Activated naive CD4-positive, alpha-beta T cell treated with anti-CD3 and anti-CD28 coated beads, Interleukin-2, amount 50 U/mL, for 72 hours (primary cell): Measurements from ENCODE around the gene TIAM1. TPM values are rescaled to one million over a fixed set of nuclear protein-coding genes. Genes with fewer than 3 reads are reported as not detected.

Experiments used
- ATAC-seq, 2 donors: fragments of 150-1000 bp; cut with Tn5 transposase; 2 replicates each; pipeline ENCODE4 v1.10.0; 2021; ENCODE audit warnings: mild to moderate bottlenecking in 2 of 2, moderate library complexity in 2 of 2
- DNase-seq, 2 donors: peaks; one replicate each; pipeline ENCODE4 v3.0.0; 2021 to 2022; ENCODE audit warnings: low spot score in 2 of 2
- H3K27ac Mint-ChIP-seq, 2 donors: one replicate each; pipeline ENCODE4 v1.8.0; 2022; ENCODE audit warnings: mild to moderate bottlenecking in 2 of 2, mixed read lengths in 2 of 2
- H3K36me3 Mint-ChIP-seq, 2 donors: one replicate each; pipeline ENCODE4 v1.8.0; 2022; ENCODE audit warnings: mixed read lengths in 2 of 2
- H3K9me3 Mint-ChIP-seq, 2 donors: one replicate each; pipeline ENCODE4 v1.8.0; 2022; ENCODE audit warnings: mixed read lengths in 2 of 2
- total RNA-seq, 2 donors: library from RNA; stranded (reverse); gene quantifications; one replicate each; pipeline ENCODE4 v1.2.3, GENCODE V29; 2022

TIAM1 gene
- total RNA-seq, 2 donors from 2014 or later: 43.7 to 70.6 TPM

GRCh38 chr21:31164713-31165694 is 179.1 kb downstream of the TIAM1 start:
- ATAC-seq (peak; percentile 66 to 72), DNase-seq (no peak)
- H3K9me3 Mint-ChIP-seq: no peaks in the 10 kb centered on the region
- H3K36me3 Mint-ChIP-seq: peaks cover 8 to 61% of the 10 kb centered on the region in 2 donors
- H3K27ac Mint-ChIP-seq: peak overlapping the region; percentile 57 to 84

GRCh38 chr21:31162827-31163226 is 181.2 kb downstream of the TIAM1 start:
- H3K36me3 Mint-ChIP-seq: peaks cover 8 to 49% of the 10 kb centered on the region in 2 donors
- ATAC-seq (no peak), DNase-seq (no peak)
- peak overlapping the region; percentile 84 to 95 for H3K27ac Mint-ChIP-seq
- no peaks in the 10 kb centered on the region for H3K9me3 Mint-ChIP-seq

GRCh38 chr21:31162079-31162699 is 181.9 kb downstream of the TIAM1 start:
- no peak for DNase-seq
- peak overlapping the region; percentile 84 to 95 for H3K27ac Mint-ChIP-seq
- ATAC-seq: no peak
- peaks cover 8 to 47% of the 10 kb centered on the region in 2 donors for H3K36me3 Mint-ChIP-seq
- H3K9me3 Mint-ChIP-seq: no peaks in the 10 kb centered on the region

GRCh38 chr21:31161157-31161556 is 182.9 kb downstream of the TIAM1 start:
- Mint-ChIP-seq H3K27ac (peak overlapping the region in 1 of 2 donors; percentile 84), H3K9me3 (no peaks in the 10 kb centered on the region), H3K36me3 (peaks cover 8 to 48% of the 10 kb centered on the region in 2 donors)
- no peak for DNase-seq
- peak; percentile 62 to 77 for ATAC-seq

- ATAC-seq (no peak), DNase-seq (no peak)
- peak overlapping the region; percentile 84 to 91 for H3K27ac Mint-ChIP-seq
- H3K36me3 Mint-ChIP-seq: peaks cover 13 to 52% of the 10 kb centered on the region in 2 donors
- H3K9me3 Mint-ChIP-seq: peaks cover 0 to 5% of the 10 kb centered on the region in 2 donors
Measured at GRCh38 chr21:31159808-31160207, 184.3 kb downstream of the TIAM1 start.

GRCh38 chr21:31158789-31159581 is 185.1 kb downstream of the TIAM1 start:
- Mint-ChIP-seq H3K36me3 (peaks cover 15 to 57% of the 10 kb centered on the region in 2 donors), H3K27ac (peak overlapping the region; percentile 18 to 84), H3K9me3 (peaks cover 0 to 5% of the 10 kb centered on the region in 2 donors)
- ATAC-seq: peak; percentile 25 to 62
- DNase-seq: no peak

GRCh38 chr21:31157756-31158155 is 186.3 kb downstream of the TIAM1 start:
- DNase-seq: no peak
- no peak for ATAC-seq
- Mint-ChIP-seq H3K27ac (no peak overlapping the region), H3K9me3 (peaks cover 0 to 5% of the 10 kb centered on the region in 2 donors), H3K36me3 (peaks cover 14 to 59% of the 10 kb centered on the region in 2 donors)

GRCh38 chr21:31156662-31157061 is 187.4 kb downstream of the TIAM1 start:
- DNase-seq: no peak
- no peak for ATAC-seq
- Mint-ChIP-seq H3K9me3 (peaks cover 0 to 5% of the 10 kb centered on the region in 2 donors), H3K36me3 (peaks cover 14 to 54% of the 10 kb centered on the region in 2 donors), H3K27ac (no peak overlapping the region)

- Mint-ChIP-seq H3K36me3 (peaks cover 18 to 59% of the 10 kb centered on the region in 2 donors), H3K9me3 (peaks cover 0 to 5% of the 10 kb centered on the region in 2 donors), H3K27ac (peak overlapping the region; percentile 44 to 73)
- DNase-seq (no peak), ATAC-seq (peak in 1 of 2 donors; percentile 41)
Measured at GRCh38 chr21:31156169-31156568, 187.9 kb downstream of the TIAM1 start.

- DNase-seq (no peak), ATAC-seq (no peak)
- Mint-ChIP-seq H3K36me3 (peaks cover 38 to 86% of the 10 kb centered on the region in 2 donors), H3K27ac (no peak overlapping the region), H3K9me3 (peaks cover 0 to 14% of the 10 kb centered on the region in 2 donors)
Measured at GRCh38 chr21:31151156-31152045, 192.7 kb downstream of the TIAM1 start.

- Mint-ChIP-seq H3K36me3 (peaks cover 33 to 53% of the 10 kb centered on the region in 2 donors), H3K9me3 (peaks cover 0 to 9% of the 10 kb centered on the region in 2 donors), H3K27ac (no peak overlapping the region)
- no peak for DNase-seq
- no peak for ATAC-seq
Measured at GRCh38 chr21:31145274-31145673, 198.8 kb downstream of the TIAM1 start.

- no peak for DNase-seq
- Mint-ChIP-seq H3K36me3 (peaks cover 29 to 40% of the 10 kb centered on the region in 2 donors), H3K9me3 (peaks cover 0 to under 1% of the 10 kb centered on the region in 2 donors), H3K27ac (no peak overlapping the region)
- peak in 1 of 2 donors; percentile 11 for ATAC-seq
Measured at GRCh38 chr21:31143036-31143435, 201.0 kb downstream of the TIAM1 start.

- H3K27ac Mint-ChIP-seq: no peak overlapping the region
- no peak for DNase-seq
- H3K36me3 Mint-ChIP-seq: peaks cover 30 to 38% of the 10 kb centered on the region in 2 donors
- peak in 1 of 2 donors; percentile 58 for ATAC-seq
- no peaks in the 10 kb centered on the region for H3K9me3 Mint-ChIP-seq
Measured at GRCh38 chr21:31142600-31142999, 201.5 kb downstream of the TIAM1 start.

GRCh38 chr21:31141389-31142000 is 202.6 kb downstream of the TIAM1 start:
- H3K9me3 Mint-ChIP-seq: no peaks in the 10 kb centered on the region
- H3K27ac Mint-ChIP-seq: peak overlapping the region; percentile 16 to 59
- ATAC-seq: no peak
- DNase-seq: no peak
- peaks cover 35 to 40% of the 10 kb centered on the region in 2 donors for H3K36me3 Mint-ChIP-seq

GRCh38 chr21:31140676-31141075 is 203.4 kb downstream of the TIAM1 start:
- Mint-ChIP-seq H3K36me3 (peaks cover 38 to 45% of the 10 kb centered on the region in 2 donors), H3K9me3 (no peaks in the 10 kb centered on the region), H3K27ac (no peak overlapping the region)
- DNase-seq (no peak), ATAC-seq (no peak)
